ENCODE measurements around the gene PPIL3. TPM values are rescaled to one million over a fixed set of nuclear protein-coding genes. Genes with fewer than 3 reads are reported as not detected.

Gene PPIL3
- total RNA-seq, 4 donors from 2014 or later: 10.5 to 26.4 (median 19.5) TPM

DNA sequence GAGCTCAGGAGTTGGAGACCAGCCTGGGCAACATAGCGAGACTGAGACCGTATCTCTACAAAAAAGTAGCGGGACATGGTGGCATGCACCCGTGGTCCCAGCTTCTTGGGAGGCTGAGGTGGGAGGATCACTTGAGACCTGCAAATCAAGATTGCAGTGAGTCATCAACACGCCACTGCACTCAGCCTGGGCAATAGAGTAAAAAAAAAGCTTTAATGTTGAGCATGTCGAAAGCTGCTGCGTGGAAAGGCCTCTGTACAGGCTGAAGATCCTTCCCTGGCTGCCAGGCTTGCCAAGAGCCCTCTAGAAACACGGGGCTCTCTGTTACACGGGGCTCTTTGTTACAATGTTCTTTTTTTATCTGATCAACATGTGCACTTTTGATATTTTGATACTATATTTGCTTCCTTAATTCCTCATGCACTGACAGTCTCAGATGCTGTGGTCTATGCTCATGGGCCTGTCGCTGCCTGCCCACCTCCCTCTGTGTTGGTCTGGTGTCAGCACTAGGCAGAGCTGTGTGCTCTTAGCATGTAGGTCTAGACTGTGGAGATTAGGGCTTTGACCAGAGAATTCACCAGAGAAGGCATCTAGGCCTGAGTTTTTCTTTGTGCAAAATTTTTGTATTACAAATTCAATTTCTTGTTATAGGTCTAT is 43.1 kb downstream of the PPIL3 start:
- Histone ChIP-seq H3K27me3 (no peaks in the 10 kb centered on the region), H3K4me3 (no peak overlapping the region), H3K27ac (no peak overlapping the region), H3K36me3 (peaks cover 0 to 3% (median 0%) of the 10 kb centered on the region in 3 donors), H3K4me1 (no peaks in the 10 kb centered on the region), H3K9me3 (no peaks in the 10 kb centered on the region)
- DNase-seq: no peak
- TF ChIP-seq, protein P1, sequence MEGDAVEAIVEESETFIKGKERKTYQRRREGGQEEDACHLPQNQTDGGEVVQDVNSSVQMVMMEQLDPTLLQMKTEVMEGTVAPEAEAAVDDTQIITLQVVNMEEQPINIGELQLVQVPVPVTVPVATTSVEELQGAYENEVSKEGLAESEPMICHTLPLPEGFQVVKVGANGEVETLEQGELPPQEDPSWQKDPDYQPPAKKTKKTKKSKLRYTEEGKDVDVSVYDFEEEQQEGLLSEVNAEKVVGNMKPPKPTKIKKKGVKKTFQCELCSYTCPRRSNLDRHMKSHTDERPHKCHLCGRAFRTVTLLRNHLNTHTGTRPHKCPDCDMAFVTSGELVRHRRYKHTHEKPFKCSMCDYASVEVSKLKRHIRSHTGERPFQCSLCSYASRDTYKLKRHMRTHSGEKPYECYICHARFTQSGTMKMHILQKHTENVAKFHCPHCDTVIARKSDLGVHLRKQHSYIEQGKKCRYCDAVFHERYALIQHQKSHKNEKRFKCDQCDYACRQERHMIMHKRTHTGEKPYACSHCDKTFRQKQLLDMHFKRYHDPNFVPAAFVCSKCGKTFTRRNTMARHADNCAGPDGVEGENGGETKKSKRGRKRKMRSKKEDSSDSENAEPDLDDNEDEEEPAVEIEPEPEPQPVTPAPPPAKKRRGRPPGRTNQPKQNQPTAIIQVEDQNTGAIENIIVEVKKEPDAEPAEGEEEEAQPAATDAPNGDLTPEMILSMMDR (IDR thresholded peaks at IDR 0.05): no peak
- no peak for TF ChIP-seq POLR2A (IDR thresholded peaks at IDR 0.05)

DNA sequence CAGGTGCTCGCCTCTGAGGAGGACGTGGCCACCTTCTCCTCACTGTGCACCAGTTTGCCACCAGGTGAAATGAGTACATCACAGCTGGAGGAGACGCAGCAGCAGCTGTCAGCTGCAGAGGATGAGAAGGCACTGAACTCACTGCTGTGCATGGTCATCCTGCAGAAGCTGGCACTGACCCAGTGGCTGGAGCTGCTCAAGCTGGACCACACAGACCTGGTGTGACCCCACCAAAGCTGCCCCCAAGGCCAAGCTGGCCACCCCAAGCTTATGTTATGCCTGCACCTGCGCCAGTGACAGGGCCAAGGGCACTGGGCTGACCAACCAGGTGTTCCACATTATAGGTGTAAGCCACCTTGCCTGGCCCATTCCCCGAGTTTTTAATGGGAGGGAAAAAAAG is 43.7 kb downstream of the PPIL3 start:
- Histone ChIP-seq H3K4me1 (no peaks in the 10 kb centered on the region), H3K9me3 (no peaks in the 10 kb centered on the region), H3K27me3 (no peaks in the 10 kb centered on the region), H3K36me3 (no peaks in the 10 kb centered on the region), H3K4me3 (no peak overlapping the region), H3K27ac (no peak overlapping the region)
- DNase-seq: no peak
- no peak for TF ChIP-seq POLR2A (IDR thresholded peaks at IDR 0.05)
- TF ChIP-seq, protein P1 (IDR thresholded peaks at IDR 0.05): no peak

DNA sequence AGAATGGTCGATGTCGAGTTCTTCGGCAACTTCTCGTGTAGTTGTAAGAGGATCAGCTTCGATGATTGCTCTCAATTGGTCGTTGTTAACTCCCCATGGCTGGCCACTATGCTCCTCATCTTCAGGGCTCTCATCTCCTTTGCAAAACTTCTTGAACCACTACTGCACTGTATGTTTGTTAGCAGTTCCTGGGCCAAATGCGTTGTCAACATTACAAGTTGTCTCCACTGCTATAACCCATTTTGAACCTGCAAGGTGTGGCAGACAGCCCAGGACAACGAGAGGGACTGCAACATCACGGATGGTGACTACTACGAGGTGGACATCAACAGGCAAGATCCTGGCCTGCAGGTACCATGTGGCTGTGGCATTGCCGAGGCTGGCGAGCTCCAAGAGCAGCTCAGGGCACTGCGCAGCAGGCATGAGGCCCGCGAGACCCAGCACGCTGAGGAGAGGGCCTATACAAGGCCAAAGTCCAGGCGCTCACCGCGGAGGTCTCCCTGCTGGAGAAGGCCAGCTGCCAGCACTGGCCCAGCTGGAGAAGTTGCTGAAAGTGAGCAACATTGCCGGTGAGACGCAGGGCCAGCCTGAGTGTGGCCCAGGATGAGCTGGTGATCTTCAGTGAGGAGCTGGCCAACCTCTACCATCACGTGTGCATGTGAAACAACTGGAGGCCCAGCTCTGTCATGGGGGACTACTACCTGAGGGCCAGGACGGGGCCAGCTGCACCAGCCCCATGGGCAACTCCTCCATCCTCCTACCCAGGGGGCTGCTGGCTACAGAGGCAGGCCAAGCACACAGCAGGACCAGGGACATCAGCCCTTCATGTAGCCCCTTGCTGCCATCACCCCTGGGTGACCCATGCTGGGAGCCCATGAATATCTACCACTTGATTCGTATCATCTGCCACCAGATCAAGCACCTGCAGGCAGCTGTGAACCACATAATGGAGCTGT is 44.6 kb downstream of the PPIL3 start:
- Histone ChIP-seq H3K4me3 (no peak overlapping the region), H3K27me3 (no peaks in the 10 kb centered on the region), H3K36me3 (no peaks in the 10 kb centered on the region), H3K9me3 (no peaks in the 10 kb centered on the region), H3K4me1 (no peaks in the 10 kb centered on the region), H3K27ac (no peak overlapping the region)
- TF ChIP-seq, protein P1 (IDR thresholded peaks at IDR 0.05): no peak
- TF ChIP-seq POLR2A (IDR thresholded peaks at IDR 0.05): no peak
- no peak for DNase-seq

DNA sequence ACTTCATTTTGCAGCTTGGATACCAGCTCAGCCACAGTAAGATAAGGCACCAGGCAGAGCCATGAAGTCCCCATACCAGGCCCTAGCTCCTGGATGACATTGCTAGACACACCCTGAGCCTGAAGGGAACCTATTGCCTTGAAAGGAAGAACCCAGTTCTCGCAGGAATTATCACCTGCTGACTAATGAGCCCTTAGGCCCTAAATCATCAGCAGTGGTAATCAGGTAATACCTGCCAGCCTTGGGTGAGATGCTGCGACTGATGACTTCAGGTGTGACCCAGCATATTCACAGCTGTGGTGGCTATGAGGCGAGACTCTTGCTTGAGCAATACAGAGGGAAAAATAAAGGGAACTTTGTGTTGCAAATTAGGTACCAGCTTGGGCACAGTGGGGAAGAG is 49.4 kb downstream of the PPIL3 start:
- TF ChIP-seq, protein P1 (IDR thresholded peaks at IDR 0.05): no peak
- no peak for TF ChIP-seq POLR2A (IDR thresholded peaks at IDR 0.05)
- Histone ChIP-seq H3K27me3 (no peaks in the 10 kb centered on the region), H3K4me3 (no peak overlapping the region), H3K27ac (no peak overlapping the region), H3K9me3 (peaks cover 0 to 8% (median 0%) of the 10 kb centered on the region in 4 donors), H3K36me3 (no peaks in the 10 kb centered on the region), H3K4me1 (no peaks in the 10 kb centered on the region)
- DNase-seq: no peak

DNA sequence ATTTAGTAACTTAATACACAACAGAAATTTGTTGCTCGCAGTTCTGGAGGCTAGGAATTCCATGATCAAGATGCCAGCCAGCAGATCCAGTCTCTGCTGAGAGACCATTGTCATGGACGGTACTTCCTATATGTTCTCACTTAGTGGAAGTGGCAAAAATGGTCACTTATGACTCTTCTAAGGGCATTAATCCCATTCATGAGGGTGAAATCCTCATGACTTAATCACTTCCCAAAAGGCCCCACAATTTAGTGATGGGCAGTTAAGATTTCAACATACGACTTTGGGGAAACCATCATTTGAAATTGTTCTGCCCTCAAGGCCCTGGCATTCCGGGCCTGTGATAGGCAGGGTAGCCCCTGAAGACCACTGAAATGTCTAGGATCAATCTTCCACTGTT is 54.2 kb downstream of the PPIL3 start:
- Histone ChIP-seq H3K4me1 (no peaks in the 10 kb centered on the region), H3K27ac (no peak overlapping the region), H3K4me3 (no peak overlapping the region), H3K36me3 (no peaks in the 10 kb centered on the region), H3K9me3 (peaks cover 0 to 8% (median 0%) of the 10 kb centered on the region in 4 donors), H3K27me3 (no peaks in the 10 kb centered on the region)
- DNase-seq: no peak
- TF ChIP-seq, protein P1 (IDR thresholded peaks at IDR 0.05): no peak
- TF ChIP-seq POLR2A (IDR thresholded peaks at IDR 0.05): no peak
